GM19395 (cell line): ENCODE results near the gene ARHGEF38.
"Not testable (repeated sequence)": the region's sequence is repeated elsewhere in the genome, so short reads cannot be mapped to it uniquely, and the experiment has no call there.

Experiments
- ATAC-seq: cut with Tn5 transposase; IDR thresholded peaks from one replicate; pipeline ENCODE4 v1.9.1; 2021; ENCODE audit warnings: mild to moderate bottlenecking, moderate library complexity; ENCODE audit not compliant: unreplicated experiment

Gene ARHGEF38

GRCh38 chr4:105650190-105650589, 97.8 kb downstream of the ARHGEF38 start:
- ATAC-seq = no peak

- ATAC-seq = no peak
Observed at GRCh38 chr4:105651884-105652283, 99.5 kb downstream of the ARHGEF38 start.

GRCh38 chr4:105652286-105652888, 100.0 kb downstream of the ARHGEF38 start:
- ATAC-seq = no peak

GRCh38 chr4:105657117-105657765, 104.8 kb downstream of the ARHGEF38 start:
- ATAC-seq = no peak

- no peak for ATAC-seq
Observed at GRCh38 chr4:105659190-105659589, 106.8 kb downstream of the ARHGEF38 start.

GRCh38 chr4:105661028-105661427, 108.6 kb downstream of the ARHGEF38 start:
- no peak for ATAC-seq

- no peak for ATAC-seq
Observed at GRCh38 chr4:105662935-105663675, 110.7 kb downstream of the ARHGEF38 start.

GRCh38 chr4:105666693-105667092, 114.3 kb downstream of the ARHGEF38 start:
- no peak for ATAC-seq

- no peak for ATAC-seq
Observed at GRCh38 chr4:105670684-105671083, 118.3 kb downstream of the ARHGEF38 start.

- ATAC-seq = no peak
Observed at GRCh38 chr4:105671301-105671700, 118.9 kb downstream of the ARHGEF38 start.

- ATAC-seq = no peak
Observed at GRCh38 chr4:105674011-105674410, 121.6 kb downstream of the ARHGEF38 start.

- no peak for ATAC-seq
Observed at GRCh38 chr4:105677709-105678108, 125.3 kb downstream of the ARHGEF38 start.

- ATAC-seq = no peak
Observed at GRCh38 chr4:105679186-105679585, 126.8 kb downstream of the ARHGEF38 start.

GRCh38 chr4:105683038-105683437, 130.6 kb downstream of the ARHGEF38 start:
- no peak for ATAC-seq

- no peak for ATAC-seq
Observed at GRCh38 chr4:105686571-105686970, 134.2 kb downstream of the ARHGEF38 start.

- not testable (repeated sequence) for ATAC-seq
Observed at GRCh38 chr4:105694812-105695211, 142.4 kb downstream of the ARHGEF38 start.

GRCh38 chr4:105695832-105696231, 143.4 kb downstream of the ARHGEF38 start:
- ATAC-seq = not testable (repeated sequence)

GRCh38 chr4:105698607-105699006, 146.2 kb downstream of the ARHGEF38 start:
- no peak for ATAC-seq

- ATAC-seq = no peak
Observed at GRCh38 chr4:105707782-105708180, 155.4 kb downstream of the ARHGEF38 start.

GRCh38 chr4:105708181-105709080, 156.0 kb downstream of the ARHGEF38 start, which contains the start of the genes GSTCD and INTS12:
TSS of gene GSTCD (plus strand) at chr4:105708784. CDS start at chr4:105717614, 8,830 bp downstream.
TSS of gene INTS12 (minus strand) at chr4:105708689. CDS start at chr4:105700005, 8,684 bp downstream.
- peak; percentile 86 for ATAC-seq

GRCh38 chr4:105709081-105709450, 156.6 kb downstream of the ARHGEF38 start:
- peak; percentile 43 for ATAC-seq
